CD14-positive monocyte (primary cell): ENCODE measurements around the gene MNX1. TPM values are rescaled to one million over a fixed set of nuclear protein-coding genes. Genes with fewer than 3 reads are reported as not detected.

Source experiments
- DNase-seq, 3 donors: peaks; one replicate each; pipeline ENCODE4 v3.0.0-alpha.2; 2011 to 2022
- H2AFZ ChIP-seq: 2 replicates; pipeline ENCODE4 v1.6.0; 2012; ENCODE audit warnings: mild to moderate bottlenecking, low read depth, low read length, inconsistent platforms; ENCODE audit not compliant: insufficient read depth, poor library complexity, severe bottlenecking
- H3K27ac ChIP-seq, 2 donors: 1 replicate in 1 of 2; 2 replicates in 1 of 2; pipeline ENCODE4 v1.5.1; 2012 to 2013; ENCODE audit warnings: low read length in 2 of 2, control low read depth in 1 of 2, inconsistent platforms in 1 of 2, low read depth in 1 of 2, mild to moderate bottlenecking in 1 of 2
- H3K27me3 ChIP-seq, 2 donors: one replicate each; pipeline versions ENCODE4 v1.6.0 to v1.6.1; 2011 to 2013; ENCODE audit warnings: low read length in 2 of 2; ENCODE audit not compliant: control insufficient read depth in 2 of 2, insufficient read depth in 2 of 2
- H3K36me3 ChIP-seq, 2 donors: replicated peaks in 1 of 2; 1 replicate in 1 of 2; 2 replicates in 1 of 2; pipeline versions ENCODE4 v1.5.1 to v1.6.1; 2012 to 2013; ENCODE audit warnings: low read length in 2 of 2, control low read depth in 1 of 2, inconsistent platforms in 1 of 2, mild to moderate bottlenecking in 1 of 2; ENCODE audit not compliant: insufficient read depth in 2 of 2, control insufficient read depth in 1 of 2
- H3K4me1 ChIP-seq, 2 donors: 1 replicate in 1 of 2; 2 replicates in 1 of 2; pipeline versions ENCODE4 v1.5.1 to v1.6.1; 2012 to 2013; ENCODE audit warnings: low read length in 2 of 2, control low read depth in 1 of 2, inconsistent platforms in 1 of 2, mild to moderate bottlenecking in 1 of 2, moderate library complexity in 1 of 2; ENCODE audit not compliant: insufficient read depth in 2 of 2, control insufficient read depth in 1 of 2
- H3K4me2 ChIP-seq: replicated peaks from 2 replicates; pipeline ENCODE3; 2012; ENCODE audit warnings: low read length, moderate library complexity, mild to moderate bottlenecking; ENCODE audit not compliant: poor library complexity, severe bottlenecking; ENCODE audit errors: extremely low read depth
- H3K4me3 ChIP-seq, 3 experiments: fragments of 200-600 bp in 1 of 3; sonication (generic) in 1 of 3; replicated peaks in 1 of 3; 1 replicate in 2 of 3; 2 replicates in 1 of 3; pipeline ENCODE4 v1.5.1; 2011 to 2013; ENCODE audit warnings: low read length in 3 of 3, mild to moderate bottlenecking in 3 of 3, control low read depth in 2 of 3, low read depth in 2 of 3, inconsistent platforms in 1 of 3, moderate library complexity in 1 of 3
- H3K79me2 ChIP-seq: 2 replicates; pipeline ENCODE4 v1.6.0; 2012; ENCODE audit warnings: mild to moderate bottlenecking, control low read depth, inconsistent platforms, low read length, moderate library complexity; ENCODE audit not compliant: insufficient read depth
- H3K9ac ChIP-seq: 2 replicates; pipeline ENCODE4 v1.6.0; 2017; ENCODE audit warnings: low read length, mild to moderate bottlenecking; ENCODE audit not compliant: insufficient read depth, poor library complexity, severe bottlenecking
- H3K9me3 ChIP-seq, 2 donors: replicated peaks in 1 of 2; 1 replicate in 1 of 2; 2 replicates in 1 of 2; pipeline versions ENCODE4 v1.5.1 to v1.6.1; 2012 to 2013; ENCODE audit warnings: low read length in 2 of 2, control low read depth in 1 of 2; ENCODE audit not compliant: control insufficient read depth in 1 of 2, insufficient read depth in 1 of 2
- H4K20me1 ChIP-seq: 2 replicates; pipeline ENCODE4 v1.6.0; 2012; ENCODE audit warnings: mild to moderate bottlenecking, low read length, control low read depth, moderate library complexity; ENCODE audit not compliant: insufficient read depth
- H3K27ac Mint-ChIP-seq, 7 donors: one replicate each; pipeline ENCODE4 v1.8.0; 2020; ENCODE audit warnings: mild to moderate bottlenecking in 7 of 7, mixed read lengths in 7 of 7, moderate library complexity in 6 of 7, inconsistent platforms in 2 of 7
- H3K27me3 Mint-ChIP-seq, 3 donors: one replicate each; pipeline ENCODE4 v1.8.0; 2021 to 2022; ENCODE audit warnings: low read depth in 3 of 3, mild to moderate bottlenecking in 3 of 3, mixed read lengths in 3 of 3, moderate library complexity in 3 of 3, inconsistent platforms in 1 of 3
- H3K36me3 Mint-ChIP-seq, 2 donors: one replicate each; pipeline ENCODE4 v1.8.0; 2020; ENCODE audit warnings: mixed read lengths in 2 of 2, inconsistent platforms in 1 of 2, mild to moderate bottlenecking in 1 of 2
- H3K4me1 Mint-ChIP-seq: one replicate; pipeline ENCODE4 v1.8.0; 2020; ENCODE audit warnings: mild to moderate bottlenecking, mixed read lengths
- H3K4me3 Mint-ChIP-seq, 2 donors: one replicate each; pipeline ENCODE4 v1.8.0; 2020; ENCODE audit warnings: mild to moderate bottlenecking in 2 of 2, mixed read lengths in 2 of 2, moderate library complexity in 1 of 2
- H3K9me3 Mint-ChIP-seq, 7 donors: one replicate each; pipeline ENCODE4 v1.8.0; 2020 to 2022; ENCODE audit warnings: mixed read lengths in 7 of 7, mild to moderate bottlenecking in 6 of 7, moderate library complexity in 6 of 7, inconsistent platforms in 2 of 7
- WGBS: methylation state at CpG from one replicate; pipeline ENCODE4 v1.1.5; 2013; ENCODE audit warnings: missing lambda C conversion rate; ENCODE audit not compliant: insufficient coverage; 5-methylcytosine and 5-hydroxymethylcytosine counted together
- intact Hi-C, 2 donors: fragments of 100-400 bp; cut with micrococcal nuclease; formaldehyde crosslinking; loops; one replicate each; pipeline versions ENCODE4 v1.15.0 to v1.15.1; 2023
- polyA plus RNA-seq, 3 donors: library from polyadenylated mRNA; depleted of rRNA in 1 of 3; unstranded in 2 of 3; stranded (reverse) in 1 of 3; fragments of 300-500 nt in 2 of 3; fragments of >200 nt in 1 of 3; fragmentation: Illumina TruSeq in 2 of 3; gene quantifications; 1 replicate in 2 of 3; 2 replicates in 1 of 3; pipeline ENCODE4 v1.2.3, GENCODE V29; 2012 to 2021
- TF ChIP-seq, protein P1 (sequence below): fragments of 200-600 bp; IDR thresholded peaks from one replicate; pipeline ENCODE4 v1.8.0; 2022; ENCODE audit warnings: antibody characterized with exemption, mild to moderate bottlenecking

Gene MNX1
- polyA plus RNA-seq, 3 donors, result not detected

GRCh38 chr7:156988343-156989185 is 21.9 kb downstream of the MNX1 start:
- Histone ChIP-seq H3K4me2 (no peak overlapping the region), H3K27ac (no peak overlapping the region), H3K4me1 (no peaks in the 10 kb centered on the region), H3K9me3 (no peaks in the 10 kb centered on the region), H2AFZ (no peak overlapping the region), H3K9ac (no peak overlapping the region), H3K4me3 (no peak overlapping the region), H3K36me3 (no peaks in the 10 kb centered on the region), H4K20me1 (no peaks in the 10 kb centered on the region), H3K79me2 (no peaks in the 10 kb centered on the region), H3K27me3 (peaks cover 0 to 7% of the 10 kb centered on the region in 2 donors)
- H3K4me1 Mint-ChIP-seq, result no peaks in the 10 kb centered on the region
- DNase-seq, result no peak
- H3K27ac Mint-ChIP-seq, result no peak overlapping the region
- peaks cover 20 to 28% (median 21%) of the 10 kb centered on the region in 3 donors for H3K27me3 Mint-ChIP-seq
- TF ChIP-seq, protein P1, sequence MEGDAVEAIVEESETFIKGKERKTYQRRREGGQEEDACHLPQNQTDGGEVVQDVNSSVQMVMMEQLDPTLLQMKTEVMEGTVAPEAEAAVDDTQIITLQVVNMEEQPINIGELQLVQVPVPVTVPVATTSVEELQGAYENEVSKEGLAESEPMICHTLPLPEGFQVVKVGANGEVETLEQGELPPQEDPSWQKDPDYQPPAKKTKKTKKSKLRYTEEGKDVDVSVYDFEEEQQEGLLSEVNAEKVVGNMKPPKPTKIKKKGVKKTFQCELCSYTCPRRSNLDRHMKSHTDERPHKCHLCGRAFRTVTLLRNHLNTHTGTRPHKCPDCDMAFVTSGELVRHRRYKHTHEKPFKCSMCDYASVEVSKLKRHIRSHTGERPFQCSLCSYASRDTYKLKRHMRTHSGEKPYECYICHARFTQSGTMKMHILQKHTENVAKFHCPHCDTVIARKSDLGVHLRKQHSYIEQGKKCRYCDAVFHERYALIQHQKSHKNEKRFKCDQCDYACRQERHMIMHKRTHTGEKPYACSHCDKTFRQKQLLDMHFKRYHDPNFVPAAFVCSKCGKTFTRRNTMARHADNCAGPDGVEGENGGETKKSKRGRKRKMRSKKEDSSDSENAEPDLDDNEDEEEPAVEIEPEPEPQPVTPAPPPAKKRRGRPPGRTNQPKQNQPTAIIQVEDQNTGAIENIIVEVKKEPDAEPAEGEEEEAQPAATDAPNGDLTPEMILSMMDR, result no peak
- 91% methylated on average over 27 of the region's 27 CpGs for WGBS
- H3K36me3 Mint-ChIP-seq, result no peaks in the 10 kb centered on the region
- H3K9me3 Mint-ChIP-seq, result peaks cover 0 to 3% (median 0%) of the 10 kb centered on the region in 7 donors
- H3K4me3 Mint-ChIP-seq, result no peak overlapping the region
- intact Hi-C loops, result no loop called here

- peaks cover 0 to 3% of the 10 kb centered on the region in 2 donors for H3K9me3 ChIP-seq
- no peaks in the 10 kb centered on the region for H4K20me1 ChIP-seq
- no peaks in the 10 kb centered on the region for H3K27me3 ChIP-seq
- WGBS, result 90% methylated on average over 8 of the region's 8 CpGs
- Mint-ChIP-seq H3K4me3 (no peak overlapping the region), H3K27me3 (peaks cover 6 to 13% (median 7%) of the 10 kb centered on the region in 3 donors), H3K9me3 (peaks cover 0 to 3% (median 0%) of the 10 kb centered on the region in 7 donors), H3K4me1 (no peaks in the 10 kb centered on the region), H3K36me3 (no peaks in the 10 kb centered on the region), H3K27ac (no peak overlapping the region)
- H3K4me2 ChIP-seq, result no peak overlapping the region
- intact Hi-C loops, result no loop called here
- no peaks in the 10 kb centered on the region for H3K79me2 ChIP-seq
- no peaks in the 10 kb centered on the region for H3K4me1 ChIP-seq
- no peak overlapping the region for H3K9ac ChIP-seq
- H3K27ac ChIP-seq, result no peak overlapping the region
- DNase-seq, result no peak
- no peaks in the 10 kb centered on the region for H3K36me3 ChIP-seq
- H3K4me3 ChIP-seq, result no peak overlapping the region
- TF ChIP-seq, protein P1, result no peak
- H2AFZ ChIP-seq, result no peak overlapping the region
Observed at GRCh38 chr7:156986378-156986777, 24.1 kb downstream of the MNX1 start.
